HPDE6-E6E7 (cell line): ENCODE measurements around the gene UBL3.

Source experiments
- DNase-seq: peaks from one replicate; pipeline ENCODE4 v3.0.0; 2011; ENCODE audit warnings: missing footprints; ENCODE audit errors: extremely low spot score

UBL3 gene, protein sequence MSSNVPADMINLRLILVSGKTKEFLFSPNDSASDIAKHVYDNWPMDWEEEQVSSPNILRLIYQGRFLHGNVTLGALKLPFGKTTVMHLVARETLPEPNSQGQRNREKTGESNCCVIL

DNA sequence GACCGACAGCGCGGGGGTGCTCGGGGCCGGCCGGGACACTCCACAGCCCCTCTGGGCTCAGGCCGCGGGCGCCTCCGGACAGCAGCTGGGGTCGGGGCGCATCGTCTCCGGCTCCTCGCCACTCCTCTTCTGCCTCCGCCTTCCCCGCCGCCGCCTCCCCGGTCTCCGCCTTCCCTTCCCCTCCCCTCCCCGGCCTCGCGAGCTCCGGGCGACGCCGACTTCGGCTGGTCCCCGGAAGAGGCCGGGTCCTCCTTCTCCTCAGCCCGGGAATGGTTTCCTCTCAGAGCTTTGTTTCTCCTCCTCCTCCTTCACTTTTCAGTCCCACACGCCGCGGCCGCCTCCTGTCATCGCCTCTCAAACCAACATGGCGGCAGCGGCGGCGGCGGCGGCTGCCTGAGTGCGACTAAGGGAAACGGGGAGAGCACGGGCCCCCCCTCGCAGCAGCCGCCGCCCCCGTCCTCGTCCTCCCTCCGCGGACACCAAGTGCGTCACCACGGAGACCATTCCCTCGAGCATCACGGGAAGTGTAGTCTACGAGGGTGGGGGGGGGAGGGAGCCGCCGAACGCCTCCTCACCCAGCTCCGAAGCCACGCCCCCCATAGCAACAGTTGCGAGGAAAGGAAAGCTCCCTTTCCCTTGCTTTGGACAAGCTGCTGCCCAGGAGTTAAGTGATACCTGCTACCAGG is at the start of gene UBL3:
UBL3 (minus strand) TSS at position 405 of the 686 bp plus-strand sequence. CDS start 1,079 bp downstream, outside the sequence.
- peak; percentile 77 for DNase-seq

DNA sequence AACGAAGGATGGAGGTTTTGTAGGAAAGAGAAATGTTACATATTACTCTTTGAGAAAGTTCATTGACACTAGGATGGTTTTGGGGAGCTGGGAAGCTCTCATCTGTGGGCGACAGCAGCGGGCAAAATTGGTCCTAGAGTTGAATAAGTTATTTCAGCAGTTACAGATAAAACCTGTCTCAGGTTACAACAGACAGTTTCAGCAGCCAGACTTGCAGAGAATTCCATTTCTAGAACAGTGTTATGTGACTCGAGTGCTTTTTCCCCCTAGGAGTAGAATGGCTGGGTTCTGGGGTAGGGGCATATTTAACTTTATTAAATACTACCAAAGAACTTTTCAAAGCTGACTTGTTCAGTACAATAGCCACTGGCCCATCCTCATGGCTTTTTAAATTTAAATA is 46.7 kb upstream of the UBL3 start:
- no peak for DNase-seq

DNA sequence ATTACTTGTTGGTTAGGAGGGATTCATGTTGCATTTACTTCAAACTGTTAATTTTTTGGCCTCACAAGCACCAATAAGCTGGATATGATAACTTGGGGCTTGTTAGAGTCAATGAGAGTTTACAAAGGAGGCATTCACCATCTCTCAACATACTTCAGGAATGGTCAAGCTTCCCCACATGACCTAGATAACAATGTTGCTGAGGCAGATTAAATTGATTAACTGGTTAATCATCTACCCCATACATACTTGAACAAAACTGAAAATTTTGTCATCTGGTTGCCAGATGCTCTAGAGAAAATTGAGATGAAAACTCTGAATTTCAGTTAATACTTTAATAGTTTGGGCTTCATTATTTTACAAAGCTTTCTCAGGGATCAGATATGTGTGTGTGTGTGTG is 43.0 kb upstream of the UBL3 start:
- no peak for DNase-seq

DNA sequence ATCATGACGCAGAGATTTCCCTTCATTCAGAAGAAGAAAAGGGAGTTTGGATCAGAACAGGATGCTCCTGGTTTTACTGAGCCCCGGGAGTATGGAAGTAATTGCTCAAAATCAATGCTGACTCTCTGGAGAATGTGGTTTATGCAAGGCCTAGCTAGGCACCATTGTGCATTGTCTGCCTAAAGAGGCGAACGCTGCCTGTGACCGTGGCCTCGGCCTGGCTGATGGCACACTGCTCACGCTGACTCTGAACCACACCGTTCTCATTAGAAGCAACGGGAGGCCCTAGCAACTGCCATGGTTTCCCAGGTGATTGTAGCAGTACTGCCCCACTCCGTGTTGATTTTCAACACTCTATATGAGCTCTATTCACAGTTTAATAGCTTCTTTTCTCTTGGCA is 41.7 kb upstream of the UBL3 start:
- DNase-seq: no peak

DNA sequence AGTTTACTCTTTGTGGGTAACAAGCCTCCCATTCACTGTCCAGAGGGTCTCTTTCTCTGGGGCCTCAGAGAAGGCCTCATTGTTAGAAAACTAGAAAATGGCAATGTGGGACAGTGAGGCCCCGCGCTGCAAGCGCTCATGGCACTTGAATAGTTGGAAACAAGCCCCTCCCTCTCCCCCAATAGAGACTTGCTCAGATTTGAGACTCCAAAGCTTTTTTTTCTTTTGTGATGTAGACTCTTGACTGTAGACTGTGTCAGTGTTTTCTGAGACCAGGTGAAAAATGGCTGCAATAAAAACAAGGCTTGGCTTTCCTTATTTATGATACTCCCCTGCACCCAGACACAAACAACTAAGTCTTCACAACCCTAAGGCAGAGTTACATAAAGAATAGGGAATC is 38.7 kb upstream of the UBL3 start:
- no peak for DNase-seq

DNA sequence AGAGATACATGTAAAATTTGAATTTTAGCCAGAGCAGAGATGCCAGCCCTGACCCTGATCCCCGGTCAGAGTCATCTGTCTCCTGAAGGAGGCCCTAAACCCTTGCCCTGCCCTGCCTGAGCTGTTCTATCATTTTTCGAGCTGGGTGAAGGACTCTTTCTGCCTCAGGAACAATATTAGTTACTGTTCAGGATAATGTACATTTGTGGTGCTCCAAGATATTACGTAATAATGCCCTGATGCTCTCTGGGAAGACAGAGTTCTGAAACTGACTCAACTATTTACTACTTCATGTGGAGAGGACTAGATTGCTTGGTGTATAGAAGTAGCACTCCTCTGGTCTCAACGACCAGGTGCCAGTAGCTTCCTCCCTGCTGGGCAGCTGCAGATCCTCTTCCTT is 37.9 kb upstream of the UBL3 start:
- no peak for DNase-seq

DNA sequence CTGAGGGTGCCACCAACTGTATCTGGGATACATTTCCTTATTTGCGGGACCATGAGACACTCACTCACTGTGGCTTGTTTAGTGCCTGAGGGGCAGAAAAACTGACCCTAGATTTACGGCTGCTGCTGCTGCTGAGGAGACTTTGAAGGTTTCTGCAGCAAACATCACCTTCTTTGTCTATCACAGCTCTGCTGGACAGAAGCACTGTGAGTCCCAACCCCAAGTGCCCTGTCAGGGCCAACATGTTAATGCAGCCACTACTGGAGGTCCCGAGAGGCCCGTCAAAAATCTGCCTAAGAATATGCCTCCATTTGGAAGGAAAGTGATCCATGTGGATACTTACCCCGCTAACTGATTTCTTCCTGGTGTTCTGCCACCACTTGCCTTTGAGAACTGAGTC is 37.3 kb upstream of the UBL3 start:
- no peak for DNase-seq

DNA sequence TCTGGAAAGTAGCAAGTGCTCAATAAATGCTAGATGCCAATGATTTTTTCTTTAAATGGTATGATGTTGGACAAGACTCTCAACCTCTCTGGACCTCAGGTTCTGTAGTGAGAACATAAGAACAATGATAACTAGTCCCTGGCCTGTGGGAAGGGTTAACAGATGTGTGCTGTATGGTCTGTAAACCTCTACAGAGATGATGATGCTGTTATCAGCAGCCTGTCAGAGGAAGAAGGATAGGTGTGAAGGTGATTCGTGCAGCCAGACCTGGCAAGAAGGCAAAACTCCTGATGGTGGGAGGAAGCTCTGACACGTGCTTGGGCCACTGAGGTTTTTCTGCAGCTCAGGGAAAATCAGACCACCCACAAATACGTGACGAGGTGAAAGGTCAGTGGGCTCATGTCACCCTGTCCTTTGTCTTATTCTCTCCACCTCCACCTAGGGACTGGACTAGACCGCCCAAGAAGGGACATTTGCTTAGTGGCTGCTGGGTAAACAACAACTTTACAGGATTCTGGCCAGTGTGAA is 36.7 kb upstream of the UBL3 start:
- no peak for DNase-seq

DNA sequence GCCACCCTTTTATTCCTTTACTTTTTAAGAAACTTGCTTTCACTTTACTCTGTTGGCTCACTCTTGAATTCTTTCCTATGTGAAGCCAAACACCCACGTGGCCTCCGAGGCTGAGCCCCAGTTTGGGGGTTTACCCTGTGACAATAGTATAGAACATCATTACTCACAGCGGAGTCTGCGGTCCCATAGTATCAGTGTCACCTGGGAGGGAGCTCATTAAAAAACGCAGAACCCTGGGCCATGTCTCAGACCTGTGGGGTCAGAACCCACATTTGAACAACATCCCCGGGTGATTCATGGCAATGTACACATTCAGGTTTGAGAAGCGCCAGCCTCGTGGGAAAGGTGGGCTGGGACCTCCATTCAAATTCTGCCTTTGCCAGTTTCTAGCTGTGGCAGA is 36.0 kb upstream of the UBL3 start:
- no peak for DNase-seq

DNA sequence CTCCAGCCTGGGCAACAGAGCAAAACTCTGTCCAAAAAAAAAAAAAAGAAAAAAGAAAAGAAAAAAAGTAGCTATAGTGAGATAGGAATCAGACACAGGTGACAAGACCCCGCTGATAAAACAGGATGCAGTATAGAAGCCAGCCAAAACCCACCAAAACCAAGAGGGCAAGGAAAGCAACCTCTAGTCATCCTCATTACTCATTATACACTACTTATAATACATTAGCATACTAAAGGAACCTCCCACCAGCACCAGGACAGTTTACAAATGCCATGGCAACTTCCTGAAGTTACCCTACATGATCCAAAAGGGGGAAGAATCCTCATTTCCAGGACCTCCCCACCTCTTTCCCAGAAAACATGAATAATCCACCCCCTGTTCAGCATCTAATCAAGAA is 35.6 kb upstream of the UBL3 start:
- no peak for DNase-seq

DNA sequence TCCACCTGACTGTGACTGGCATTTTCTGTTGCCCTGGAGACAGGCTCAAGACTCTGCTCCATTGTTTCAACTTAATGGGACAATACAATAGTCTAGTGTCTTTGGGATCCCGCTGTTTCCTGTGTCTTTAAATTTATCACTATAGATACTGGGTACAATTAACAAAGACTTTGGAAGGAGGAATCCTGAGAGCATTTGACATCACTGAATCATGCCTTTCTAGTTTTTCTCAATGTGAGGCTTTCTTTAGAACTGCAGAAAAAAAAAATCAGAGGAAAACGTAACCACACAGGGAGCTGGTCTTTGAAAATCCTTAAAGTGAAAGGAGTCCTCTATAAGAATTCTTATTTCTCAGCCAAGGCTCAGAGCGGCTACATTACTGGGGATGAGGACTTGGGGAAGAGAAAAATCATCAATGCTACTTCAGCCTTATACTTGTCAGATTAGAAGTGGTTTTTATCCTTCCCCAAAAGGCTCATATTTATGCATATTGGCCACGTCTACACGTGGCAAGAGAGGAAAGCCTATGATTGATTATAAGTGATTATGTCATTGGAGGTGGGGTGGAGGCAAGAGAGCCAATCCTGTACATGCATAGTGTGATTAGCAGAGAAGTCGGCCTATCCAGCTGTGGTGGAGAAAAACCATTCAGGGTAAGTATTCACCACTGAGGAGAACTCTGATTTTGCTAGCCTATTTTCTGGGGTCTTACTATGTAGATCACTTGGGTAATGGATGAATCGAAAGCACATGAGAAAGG is 34.4 kb upstream of the UBL3 start:
- no peak for DNase-seq

DNA sequence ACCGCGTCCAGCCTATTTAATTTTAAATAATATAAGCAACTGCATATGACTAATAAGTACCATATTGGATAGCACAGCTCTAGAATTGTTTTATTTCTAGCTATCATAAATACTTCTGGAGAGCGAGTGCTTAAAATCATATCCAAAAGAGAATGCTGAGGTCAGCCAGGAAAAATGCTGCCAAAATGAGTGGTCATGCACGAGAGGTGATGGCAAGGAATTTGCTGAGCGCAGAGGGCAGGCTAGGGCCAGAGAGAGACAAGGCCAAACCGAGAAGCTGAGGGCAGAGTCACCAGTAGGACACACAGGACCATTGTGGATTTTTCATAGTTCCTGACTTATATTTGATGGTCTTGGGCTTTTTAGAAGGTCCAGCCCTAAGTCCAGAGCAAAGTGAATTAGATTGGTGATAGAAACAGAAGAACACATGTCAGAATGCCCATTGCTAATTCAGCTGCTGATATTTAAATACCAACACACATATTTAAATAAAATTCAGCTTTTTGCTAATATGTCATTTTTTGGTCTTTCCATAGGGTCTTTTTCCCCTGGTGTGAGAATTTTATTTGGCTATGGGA is 33.6 kb upstream of the UBL3 start:
- no peak for DNase-seq

DNA sequence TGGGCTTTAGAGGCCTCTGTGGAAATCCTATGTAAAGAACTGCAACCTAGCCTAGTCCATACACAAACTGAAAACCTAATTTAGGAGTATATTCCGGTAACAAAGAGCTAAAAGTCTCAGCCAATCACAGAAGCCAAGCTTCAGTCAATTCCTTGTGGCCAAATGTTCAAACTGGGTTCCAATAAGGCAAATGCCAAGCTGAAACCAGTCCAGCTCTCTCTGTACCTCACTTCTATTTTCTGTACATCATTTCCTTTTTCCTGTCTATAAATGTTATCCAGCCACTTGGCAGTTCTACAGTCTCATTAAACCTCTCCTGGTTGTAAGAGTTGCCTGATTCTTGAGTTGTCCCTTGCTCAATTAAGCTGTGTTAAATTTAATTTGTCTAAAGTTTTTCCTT is 31.7 kb upstream of the UBL3 start:
- no peak for DNase-seq

DNA sequence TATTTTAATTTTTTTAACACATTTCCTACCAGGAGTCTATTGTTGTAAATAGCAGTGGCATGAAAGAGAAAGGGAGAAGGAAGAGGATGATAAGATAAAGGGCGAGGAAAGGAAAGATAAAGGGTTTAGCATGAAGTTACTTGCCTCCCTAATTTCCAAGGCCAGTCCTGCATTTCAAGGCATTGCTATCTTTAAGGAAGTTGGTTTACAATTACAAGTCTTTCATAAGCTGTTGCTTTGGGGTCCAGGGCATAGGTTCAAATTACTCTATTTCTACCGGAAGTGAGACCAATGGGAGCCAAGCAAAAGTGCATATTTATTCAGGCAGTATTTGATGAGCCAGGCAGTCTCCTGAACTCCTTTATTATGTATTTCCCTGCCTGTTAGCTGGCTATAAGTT is 27.7 kb upstream of the UBL3 start:
- DNase-seq: no peak

DNA sequence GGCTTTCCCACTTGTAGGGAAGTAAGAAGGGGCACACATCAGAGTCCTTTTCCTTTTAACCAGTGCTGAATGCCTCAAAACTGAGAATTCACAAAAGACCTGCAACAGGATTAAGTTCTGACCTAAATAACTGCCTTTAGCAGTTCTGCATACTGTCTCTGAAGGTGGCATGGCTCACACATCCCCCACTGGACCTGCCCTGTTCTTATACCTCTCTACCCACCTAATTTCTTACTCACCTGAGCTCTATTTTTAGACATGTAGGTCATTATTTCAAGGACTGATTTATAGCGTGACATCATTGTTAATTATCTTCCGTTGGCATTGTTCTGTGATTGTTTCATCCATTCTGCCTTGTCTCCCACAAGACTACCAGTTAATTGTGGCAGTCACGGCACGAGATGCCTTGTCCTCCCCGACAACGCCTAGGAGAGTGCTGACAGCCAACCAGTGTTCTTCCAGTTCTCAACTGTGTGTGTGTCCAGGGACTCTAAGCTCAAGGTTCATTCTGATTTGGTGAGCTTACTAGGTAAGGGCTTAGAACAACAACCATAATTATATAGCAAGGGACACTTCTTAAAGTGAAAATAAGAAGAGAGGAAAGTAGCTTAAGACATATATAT is 27.1 kb upstream of the UBL3 start:
- no peak for DNase-seq

DNA sequence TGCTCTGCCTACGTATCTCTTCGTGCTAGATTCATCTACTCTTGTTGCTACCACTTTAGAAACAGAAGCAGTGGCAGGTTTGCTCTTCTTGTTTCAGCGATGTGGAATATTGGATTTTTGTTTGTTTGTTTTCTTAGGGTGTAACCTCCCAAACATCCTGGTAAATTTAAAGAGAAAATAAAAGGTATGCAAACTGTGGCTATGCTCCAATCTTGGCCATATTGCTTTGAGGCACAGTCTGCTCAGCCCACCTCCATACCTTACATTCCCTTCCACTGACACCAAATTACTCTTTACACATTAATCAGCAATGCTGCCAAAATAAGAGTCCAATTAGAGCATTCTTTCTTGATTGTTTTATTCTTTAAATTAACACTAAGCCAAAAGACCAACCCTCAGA is 25.2 kb upstream of the UBL3 start:
- DNase-seq: no peak

DNA sequence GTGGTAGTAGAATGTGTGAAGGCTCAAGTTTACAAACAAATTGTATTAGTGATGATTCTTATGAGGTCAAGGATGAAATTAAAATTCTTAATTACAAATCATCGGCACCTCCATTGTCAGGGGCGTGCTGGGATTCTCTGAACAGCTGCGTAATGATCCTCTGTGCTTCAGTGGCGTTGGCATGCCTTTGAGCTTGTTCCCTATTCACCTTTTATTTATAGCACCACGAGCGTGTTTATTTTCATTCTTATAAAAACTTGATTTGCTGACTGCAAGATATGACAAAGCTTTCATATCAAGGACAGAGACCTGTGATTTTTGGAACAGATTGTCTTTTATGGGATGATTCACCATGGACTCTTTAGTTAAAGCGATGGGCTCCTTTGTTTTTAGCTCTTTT is 18.2 kb upstream of the UBL3 start:
- DNase-seq: no peak

DNA sequence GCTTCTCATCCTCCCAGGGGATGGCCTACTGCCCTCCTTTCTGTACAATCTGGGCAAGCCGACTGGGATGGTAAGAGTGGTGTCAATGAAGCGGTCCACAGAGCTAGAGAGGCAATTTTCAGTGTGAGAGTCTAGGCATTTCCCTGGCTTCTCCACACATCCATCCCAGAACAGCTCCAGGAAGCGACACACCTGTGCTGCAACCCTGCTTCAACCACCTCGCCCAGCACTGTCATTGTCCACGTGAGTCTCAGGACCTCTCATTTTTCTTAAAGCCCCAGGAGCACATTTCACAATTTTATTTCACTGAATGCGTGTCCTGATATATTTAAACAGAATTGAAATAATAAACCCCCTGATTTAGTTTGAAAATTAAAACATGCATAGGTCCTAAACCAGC is 15.5 kb upstream of the UBL3 start:
- DNase-seq: no peak

DNA sequence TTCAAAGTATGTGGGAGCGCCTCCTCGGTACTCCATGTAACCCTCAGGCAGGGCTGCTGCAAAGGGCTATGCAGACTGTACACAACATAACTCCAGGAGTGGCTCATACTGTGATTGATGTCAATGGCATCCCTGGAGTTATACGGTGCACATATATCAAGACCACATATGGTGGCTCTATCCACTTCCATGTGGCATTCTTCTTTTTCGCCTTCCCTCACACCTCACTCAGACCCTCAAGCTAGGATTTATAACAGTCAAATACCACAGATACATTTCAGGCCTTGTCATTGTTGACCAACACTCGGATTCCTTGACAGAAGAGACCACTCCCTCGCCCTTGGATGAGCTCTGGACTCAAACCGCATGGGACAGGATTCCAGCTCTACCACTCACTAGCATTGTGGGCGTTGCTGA is 11.3 kb upstream of the UBL3 start:
- no peak for DNase-seq

DNA sequence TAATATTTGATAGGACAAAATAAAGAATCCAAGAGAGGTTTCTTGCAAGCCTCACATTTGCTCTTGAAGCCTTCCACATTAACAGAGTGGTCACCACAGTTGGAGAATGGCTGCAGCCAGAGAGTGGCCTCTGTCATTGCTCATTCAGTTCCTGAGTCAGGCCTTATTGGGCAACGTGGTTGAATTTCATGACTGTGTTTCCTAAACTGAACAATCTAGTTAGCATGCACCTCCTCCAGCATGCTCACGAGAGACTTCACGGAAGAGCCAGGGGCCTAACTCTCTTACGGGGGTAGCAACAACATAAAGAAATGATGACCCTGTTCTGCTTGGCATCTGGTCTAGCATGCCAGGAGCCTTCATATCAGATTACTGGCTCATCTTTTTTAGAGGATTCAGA is 9.6 kb upstream of the UBL3 start:
- DNase-seq: no peak

DNA sequence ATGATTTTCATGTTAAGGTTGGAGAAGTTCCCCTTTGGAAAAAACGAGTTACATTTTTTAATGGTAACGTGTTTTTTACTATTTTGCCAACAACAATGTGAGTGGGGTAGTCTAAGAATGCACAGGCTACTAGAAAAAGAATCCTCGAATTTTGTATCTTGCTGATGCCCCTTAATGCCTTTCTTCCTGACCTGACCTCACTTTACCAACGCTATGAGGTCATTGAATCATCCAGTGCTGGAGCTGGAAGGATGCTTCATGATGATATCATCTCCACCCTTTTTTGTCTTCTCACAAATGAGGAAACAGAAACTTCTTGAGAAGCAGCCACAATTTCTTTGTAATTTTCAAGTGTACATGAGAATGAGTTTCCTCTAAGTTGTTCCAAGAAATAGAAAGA is 8.2 kb upstream of the UBL3 start:
- no peak for DNase-seq

DNA sequence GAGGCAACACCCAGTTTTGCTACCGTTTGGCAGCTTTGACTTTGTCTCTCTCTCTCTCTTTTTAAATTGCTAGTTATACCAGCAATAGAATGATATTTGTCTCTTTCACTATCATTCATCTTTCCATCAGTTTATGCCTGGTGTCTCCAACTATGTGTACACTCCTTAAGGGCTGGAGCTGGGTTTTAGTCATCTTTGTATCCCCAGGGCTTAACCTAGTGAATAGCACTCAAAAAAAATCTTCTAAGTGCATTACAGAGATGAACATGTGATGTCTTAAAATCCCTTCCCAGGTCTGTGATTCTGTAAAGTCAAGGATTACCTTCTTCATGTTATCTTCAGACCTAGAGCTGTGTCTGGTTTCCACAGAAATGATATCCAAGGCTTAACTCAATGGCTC is 7.8 kb upstream of the UBL3 start:
- no peak for DNase-seq
